Transverse colon (tissue), 4 donors: ENCODE data around the gene DMAC2. TPM values are rescaled to one million over a fixed set of nuclear protein-coding genes. Genes with fewer than 3 reads are reported as not detected.
A peak's percentile ranks its signal among the peaks of the same experiment; 100 is the strongest.
"Not testable (repeated sequence)": the region's sequence is repeated elsewhere in the genome, so short reads cannot be mapped to it uniquely, and the experiment has no call there.

Source experiments
- DNase-seq: peaks from one replicate; pipeline ENCODE4 v3.0.0-alpha.2; 2019
- H3K27ac ChIP-seq, 4 donors: fragments of 200-600 bp; sonication (generic); 2 replicates each; pipeline ENCODE4 v1.5.1; 2016 to 2018; ENCODE audit warnings: inconsistent platforms in 4 of 4
- H3K27me3 ChIP-seq: fragments of 200-600 bp; sonication (generic); 2 replicates; pipeline ENCODE4 v1.5.1; 2017; ENCODE audit warnings: inconsistent platforms
- H3K36me3 ChIP-seq, 4 donors: fragments of 200-600 bp; sonication (generic); 2 replicates each; pipeline ENCODE4 v1.5.1; 2017 to 2019; ENCODE audit warnings: inconsistent platforms in 4 of 4
- H3K4me1 ChIP-seq, 4 donors: fragments of 200-600 bp; sonication (generic); 2 replicates each; pipeline ENCODE4 v1.5.1; 2017 to 2020; ENCODE audit warnings: inconsistent platforms in 4 of 4
- H3K4me3 ChIP-seq, 4 donors: fragments of 200-600 bp; sonication (generic); 1 replicate in 1 of 4; 2 replicates in 3 of 4; pipeline versions ENCODE4 v1.5.1 to v1.6.1; 2017 to 2019; ENCODE audit warnings: inconsistent platforms in 4 of 4
- H3K9me3 ChIP-seq, 2 donors: fragments of 200-600 bp; sonication (generic); 2 replicates each; pipeline ENCODE4 v1.5.1; 2017 to 2019; ENCODE audit warnings: inconsistent platforms in 2 of 2
- CTCF ChIP-seq, 5 experiments: fragments of 200-600 bp in 3 of 5; fragments of 450-650 bp in 2 of 5; sonication (generic) in 3 of 5; IDR thresholded peaks; 1 replicate in 2 of 5; 2 replicates in 3 of 5; pipeline ENCODE4 v1.5.1; 2016 to 2017; ENCODE audit warnings: antibody characterized with exemption in 5 of 5, inconsistent platforms in 3 of 5, mild to moderate bottlenecking in 2 of 5, moderate library complexity in 1 of 5
- EP300 ChIP-seq: sonication (generic); formaldehyde crosslinking; IDR thresholded peaks from one replicate; pipeline ENCODE4 v1.6.1; 2017; ENCODE audit warnings: antibody characterized with exemption, low read depth
- POLR2A ChIP-seq: fragments of 450-650 bp; IDR thresholded peaks from one replicate; pipeline ENCODE4 v1.6.1; 2016; ENCODE audit warnings: antibody characterized with exemption, mild to moderate bottlenecking, moderate library complexity
- POLR2AphosphoS5 ChIP-seq, 3 donors: sonication (generic); formaldehyde crosslinking; IDR thresholded peaks; one replicate each; pipeline ENCODE4 v1.6.1; 2016; ENCODE audit warnings: antibody characterized with exemption in 3 of 3
- WGBS, 2 donors: methylation state at CpG; one replicate each; pipeline ENCODE4 v1.1.5; 2018; ENCODE audit warnings: low coverage in 1 of 2; 5-methylcytosine and 5-hydroxymethylcytosine counted together
- in situ Hi-C, 4 donors: fragments of 200-750 bp; cut with MboI; loops; one replicate each; pipeline versions ENCODE4 v1.15.0 to v1.15.1; 2017; ENCODE audit warnings: low sequenced_read_pairs in 3 of 4, low pct_ligation_motif_present in 1 of 4, low pct_unique_long_range_greater_than_20kb in 1 of 4
- intact Hi-C: fragments of 100-400 bp; cut with DNase I; formaldehyde crosslinking; loops from one replicate; pipeline ENCODE4 v1.15.1; 2023; ENCODE audit warnings: low total_unique reads
- total RNA-seq, 4 donors: library from RNA; depleted of rRNA; stranded (reverse); fragments of >200 nt; gene quantifications; one replicate each; pipeline ENCODE4 v1.1.0, GENCODE V29; 2016

DMAC2 gene
- total RNA-seq, 4 donors from 2014 or later: 15.9 to 65.8 (median 50.1) TPM

- intact Hi-C loops (no loop called here), in situ Hi-C loops (no loop called here)
- Histone ChIP-seq H3K4me3 (no peak overlapping the region), H3K4me1 (peaks cover 0 to 32% (median 10%) of the 10 kb centered on the region in 4 donors), H3K27me3 (no peaks in the 10 kb centered on the region), H3K27ac (peak overlapping the region in 1 of 4 donors; percentile 36), H3K9me3 (no peaks in the 10 kb centered on the region), H3K36me3 (peaks cover 0 to 15% (median 0%) of the 10 kb centered on the region in 4 donors)
- WGBS, 2 donors: 94 to 100% methylated on average over 3 to 23 of the region's 23 CpGs
- no peak for DNase-seq
- TF ChIP-seq CTCF (IDR thresholded peaks at IDR 0.05) (no peak), EP300 (no peak), POLR2A (no peak), POLR2AphosphoS5 (IDR thresholded peaks at IDR 0.05) (no peak)
Observed at GRCh38 chr19:41410336-41411054, 29.2 kb downstream of the DMAC2 start.

- peaks cover 0 to 3% (median 0%) of the 10 kb centered on the region in 4 donors for H3K36me3 ChIP-seq
- DNase-seq: no peak
- in situ Hi-C loops: no loop called here
- no peaks in the 10 kb centered on the region for H3K9me3 ChIP-seq
- peaks cover 0 to 20% (median 10%) of the 10 kb centered on the region in 4 donors for H3K4me1 ChIP-seq
- WGBS, 2 donors: 61% methylated on average over 4 of the region's 4 CpGs; no CpG with 5 or more reads in 1 of the 2 donors
- TF ChIP-seq CTCF (IDR thresholded peaks at IDR 0.05) (no peak), POLR2A (no peak), EP300 (no peak), POLR2AphosphoS5 (IDR thresholded peaks at IDR 0.05) (no peak)
- intact Hi-C loops: no loop called here
- H3K27me3 ChIP-seq: no peaks in the 10 kb centered on the region
- H3K4me3 ChIP-seq: no peak overlapping the region
- peak overlapping the region in 3 of 4 donors; percentile 18 to 41 (median 36) for H3K27ac ChIP-seq
Observed at GRCh38 chr19:41409288-41409687, 30.4 kb downstream of the DMAC2 start.

GRCh38 chr19:41408846-41409245, 30.9 kb downstream of the DMAC2 start:
- H3K36me3 ChIP-seq, intact Hi-C loops, in situ Hi-C loops, H3K4me3 ChIP-seq, H3K9me3 ChIP-seq, H3K27me3 ChIP-seq, DNase-seq: not testable (repeated sequence)
- Histone ChIP-seq H3K27ac (peak overlapping the region in 3 of 4 donors; percentile 18 to 41 (median 36)), H3K4me1 (peaks cover 0 to 20% (median 10%) of the 10 kb centered on the region in 4 donors)
- WGBS, 2 donors: 94% methylated on average over 5 of the region's 5 CpGs; no CpG with 5 or more reads in 1 of the 2 donors

GRCh38 chr19:41408256-41408655, 31.5 kb downstream of the DMAC2 start:
- Histone ChIP-seq H3K4me3 (no peak overlapping the region), H3K27me3 (no peaks in the 10 kb centered on the region), H3K4me1 (peaks cover 0 to 20% (median 10%) of the 10 kb centered on the region in 4 donors), H3K9me3 (no peaks in the 10 kb centered on the region), H3K36me3 (no peaks in the 10 kb centered on the region), H3K27ac (no peak overlapping the region)
- no peak for DNase-seq
- intact Hi-C loops: no loop called here
- 61% methylated on average over 2 of the region's 4 CpGs; no CpG with 5 or more reads in 1 of the 2 donors for WGBS, 2 donors
- in situ Hi-C loops: no loop called here
- TF ChIP-seq CTCF (IDR thresholded peaks at IDR 0.05): no peak
- TF ChIP-seq EP300: no peak
- TF ChIP-seq POLR2AphosphoS5 (IDR thresholded peaks at IDR 0.05): no peak
- no peak for TF ChIP-seq POLR2A
